Measurements from ENCODE around the gene TAGAP. TPM values are rescaled to one million over a fixed set of nuclear protein-coding genes. Genes with fewer than 3 reads are reported as not detected.

TAGAP gene
- polyA plus RNA-seq, 1 donor (not counting 4 experiments of a cell fraction or from before 2014, with no cell fraction given), result 0.08 TPM

DNA sequence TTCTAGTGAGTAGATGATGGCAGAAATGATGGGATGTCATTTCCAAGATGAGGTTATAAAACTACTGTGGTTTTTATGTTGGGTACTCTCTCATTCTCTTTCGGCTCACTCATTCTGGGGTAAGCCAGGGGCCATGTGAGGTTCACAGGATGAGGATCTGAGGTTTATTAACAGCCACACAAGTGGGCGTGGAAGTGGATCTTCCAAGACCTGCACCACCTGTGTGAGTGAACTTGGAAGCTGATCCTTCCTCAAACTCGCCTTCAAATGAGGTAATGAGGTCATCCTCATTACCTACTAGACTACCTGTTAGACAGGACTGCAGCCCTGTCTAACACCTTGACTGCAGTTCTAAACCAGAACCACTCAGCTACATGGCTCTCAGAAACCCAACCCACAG is 45.1 kb upstream of the TAGAP start:
- H3K36me3 ChIP-seq (ENCODE audit: control insufficient read depth in 2 of 2, extremely low read depth in 1 of 2, insufficient read depth in 2 of 2, low read length in 2 of 2), result no peaks in the 10 kb centered on the region
- H3K27ac ChIP-seq (ENCODE audit: control insufficient read depth, insufficient read depth, low read length), result no peak overlapping the region
- no peaks in the 10 kb centered on the region for H3K9me1 ChIP-seq (ENCODE audit: control insufficient read depth, extremely low read depth, insufficient read depth, low read length)
- H2AFZ ChIP-seq (ENCODE audit: control insufficient read depth, low read length), result no peak overlapping the region
- DNase-seq (ENCODE audit: low read depth, low spot score), result no peak
- dilution Hi-C loops (cut with MboI; ENCODE audit: extremely low pct_ligation_motif_present, low sequenced_read_pairs), result no loop called here
- H3K4me2 ChIP-seq (ENCODE audit: control insufficient read depth, extremely low read depth, insufficient read depth, low read depth, low read length), result no peak overlapping the region
- H3K79me2 ChIP-seq (ENCODE audit: control insufficient read depth, insufficient read depth, low read length), result no peaks in the 10 kb centered on the region
- TF ChIP-seq, protein P1, sequence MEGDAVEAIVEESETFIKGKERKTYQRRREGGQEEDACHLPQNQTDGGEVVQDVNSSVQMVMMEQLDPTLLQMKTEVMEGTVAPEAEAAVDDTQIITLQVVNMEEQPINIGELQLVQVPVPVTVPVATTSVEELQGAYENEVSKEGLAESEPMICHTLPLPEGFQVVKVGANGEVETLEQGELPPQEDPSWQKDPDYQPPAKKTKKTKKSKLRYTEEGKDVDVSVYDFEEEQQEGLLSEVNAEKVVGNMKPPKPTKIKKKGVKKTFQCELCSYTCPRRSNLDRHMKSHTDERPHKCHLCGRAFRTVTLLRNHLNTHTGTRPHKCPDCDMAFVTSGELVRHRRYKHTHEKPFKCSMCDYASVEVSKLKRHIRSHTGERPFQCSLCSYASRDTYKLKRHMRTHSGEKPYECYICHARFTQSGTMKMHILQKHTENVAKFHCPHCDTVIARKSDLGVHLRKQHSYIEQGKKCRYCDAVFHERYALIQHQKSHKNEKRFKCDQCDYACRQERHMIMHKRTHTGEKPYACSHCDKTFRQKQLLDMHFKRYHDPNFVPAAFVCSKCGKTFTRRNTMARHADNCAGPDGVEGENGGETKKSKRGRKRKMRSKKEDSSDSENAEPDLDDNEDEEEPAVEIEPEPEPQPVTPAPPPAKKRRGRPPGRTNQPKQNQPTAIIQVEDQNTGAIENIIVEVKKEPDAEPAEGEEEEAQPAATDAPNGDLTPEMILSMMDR (optimal IDR thresholded peaks at IDR 0.05 in 1 of 3, IDR thresholded peaks at IDR 0.05 in 1 of 3, conservative IDR thresholded peaks at IDR 0.05 in 1 of 3; ENCODE audit: extremely low read depth in 1 of 3, insufficient read depth in 2 of 3, low read length in 3 of 3), result no peak
- no peak for TF ChIP-seq EZH2 (IDR thresholded peaks at IDR 0.05; ENCODE audit: low read length)
- FAIRE-seq, result no peak
- peaks cover 7% of the 10 kb centered on the region for H3K4me1 ChIP-seq (ENCODE audit: control insufficient read depth, extremely low read depth, insufficient read depth, low read length)
- H3K27me3 ChIP-seq (ENCODE audit: control insufficient read depth, extremely low read depth, insufficient read depth, low read length), result no peaks in the 10 kb centered on the region
- H3K9me3 ChIP-seq (ENCODE audit: control insufficient read depth, low read depth, low read length), result no peaks in the 10 kb centered on the region
- no peak overlapping the region for H3K4me3 ChIP-seq (ENCODE audit: control insufficient read depth in 2 of 3, extremely low read depth in 1 of 3, insufficient read depth in 2 of 3, low read depth in 1 of 3, low read length in 3 of 3)
- no peak overlapping the region for H3K9ac ChIP-seq (ENCODE audit: control insufficient read depth, extremely low read depth, insufficient read depth, low read length)
- no peaks in the 10 kb centered on the region for H4K20me1 ChIP-seq (ENCODE audit: control insufficient read depth, extremely low read depth, insufficient read depth, low read length)

DNA sequence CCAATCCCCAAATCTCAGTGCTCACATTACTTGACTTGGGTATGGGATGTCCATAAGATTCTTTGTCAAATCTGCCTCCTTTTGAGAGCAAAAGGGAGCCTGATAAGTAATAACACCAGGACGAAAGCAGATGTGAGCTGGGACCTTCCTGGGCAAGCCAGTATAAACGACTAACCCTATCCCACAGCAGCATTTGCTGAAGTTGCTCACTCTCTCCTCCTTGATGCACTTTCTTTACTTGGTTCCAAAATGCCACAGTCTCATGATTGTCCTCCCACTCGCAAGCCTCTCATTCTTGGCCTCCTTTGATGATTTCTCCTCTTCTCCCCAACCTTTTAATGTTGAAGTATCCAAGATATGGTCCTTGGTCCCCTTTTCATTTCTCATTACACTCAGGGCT is 44.7 kb upstream of the TAGAP start:
- no peak for DNase-seq (ENCODE audit: low read depth, low spot score)
- dilution Hi-C loops (cut with MboI; ENCODE audit: extremely low pct_ligation_motif_present, low sequenced_read_pairs), result no loop called here
- H3K9me1 ChIP-seq (ENCODE audit: control insufficient read depth, extremely low read depth, insufficient read depth, low read length), result no peaks in the 10 kb centered on the region
- no peaks in the 10 kb centered on the region for H3K27me3 ChIP-seq (ENCODE audit: control insufficient read depth, extremely low read depth, insufficient read depth, low read length)
- H3K4me1 ChIP-seq (ENCODE audit: control insufficient read depth, extremely low read depth, insufficient read depth, low read length), result peaks cover 7% of the 10 kb centered on the region
- TF ChIP-seq, protein P1 (optimal IDR thresholded peaks at IDR 0.05 in 1 of 3, IDR thresholded peaks at IDR 0.05 in 1 of 3, conservative IDR thresholded peaks at IDR 0.05 in 1 of 3; ENCODE audit: extremely low read depth in 1 of 3, insufficient read depth in 2 of 3, low read length in 3 of 3), result no peak
- TF ChIP-seq EZH2 (IDR thresholded peaks at IDR 0.05; ENCODE audit: low read length), result no peak
- no peaks in the 10 kb centered on the region for H4K20me1 ChIP-seq (ENCODE audit: control insufficient read depth, extremely low read depth, insufficient read depth, low read length)
- H3K4me2 ChIP-seq (ENCODE audit: control insufficient read depth, extremely low read depth, insufficient read depth, low read depth, low read length), result no peak overlapping the region
- no peak overlapping the region for H3K4me3 ChIP-seq (ENCODE audit: control insufficient read depth in 2 of 3, extremely low read depth in 1 of 3, insufficient read depth in 2 of 3, low read depth in 1 of 3, low read length in 3 of 3)
- no peak overlapping the region for H3K27ac ChIP-seq (ENCODE audit: control insufficient read depth, insufficient read depth, low read length)
- FAIRE-seq, result no peak
- H3K79me2 ChIP-seq (ENCODE audit: control insufficient read depth, insufficient read depth, low read length), result no peaks in the 10 kb centered on the region
- no peaks in the 10 kb centered on the region for H3K9me3 ChIP-seq (ENCODE audit: control insufficient read depth, low read depth, low read length)
- H3K36me3 ChIP-seq (ENCODE audit: control insufficient read depth in 2 of 2, extremely low read depth in 1 of 2, insufficient read depth in 2 of 2, low read length in 2 of 2), result no peaks in the 10 kb centered on the region
- H2AFZ ChIP-seq (ENCODE audit: control insufficient read depth, low read length), result no peak overlapping the region
- no peak overlapping the region for H3K9ac ChIP-seq (ENCODE audit: control insufficient read depth, extremely low read depth, insufficient read depth, low read length)

Measured in keratinocyte (primary cell).